HepG2 (cell line): ENCODE results near the gene PPP1R9A.

ENCODE experiments used
- AHR ChIP-seq: IDR thresholded peaks from 2 replicates; pipeline ENCODE4 v1.6.1; 2018; ENCODE audit warnings: missing genetic modification reagents, missing compliant biosample characterization
- ETV5 ChIP-seq: IDR thresholded peaks from 2 replicates; pipeline ENCODE4 v1.6.1; 2018; ENCODE audit warnings: missing biosample characterization, missing genetic modification reagents, inconsistent platforms, borderline replicate concordance
- MAX ChIP-seq: IDR thresholded peaks from 2 replicates; pipeline ENCODE4 v1.6.1; 2012; ENCODE audit warnings: inconsistent platforms
- NKX3-1 ChIP-seq: sonication (generic); formaldehyde crosslinking; IDR thresholded peaks from 2 replicates; pipeline ENCODE4 v1.5.0; 2020; ENCODE audit warnings: missing genetic modification reagents
- POGK ChIP-seq: sonication (generic); formaldehyde crosslinking; conservative IDR thresholded peaks from 2 replicates; pipeline ENCODE4 v1.8.0; 2022; ENCODE audit warnings: mild to moderate bottlenecking, moderate library complexity, missing genetic modification reagents
- SETDB1 ChIP-seq: sonication (generic); formaldehyde crosslinking; IDR thresholded peaks from 2 replicates; pipeline ENCODE4 v1.5.1; 2020; ENCODE audit warnings: missing genetic modification reagents, mild to moderate bottlenecking, borderline replicate concordance
- TCF12 ChIP-seq, 2 experiments: fragments of 450-650 bp in 1 of 2; sonication (generic) in 1 of 2; formaldehyde crosslinking in 1 of 2; IDR thresholded peaks; 2 replicates each; pipeline versions ENCODE4 v1.6.1 to v1.8.0; 2017 to 2022; ENCODE audit warnings: antibody characterized with exemption in 1 of 2, mild to moderate bottlenecking in 1 of 2, missing genetic modification reagents in 1 of 2, moderate library complexity in 1 of 2
- USF2 ChIP-seq, 2 experiments: sonication (generic) in 1 of 2; formaldehyde crosslinking in 1 of 2; IDR thresholded peaks; 2 replicates each; pipeline versions ENCODE4 v1.5.1 to v1.6.1; 2011 to 2020; ENCODE audit warnings: borderline replicate concordance in 1 of 2, low read depth in 1 of 2, low read length in 1 of 2, mild to moderate bottlenecking in 1 of 2, missing genetic modification reagents in 1 of 2, moderate library complexity in 1 of 2
- ZNF343 ChIP-seq: sonication (generic); formaldehyde crosslinking; IDR thresholded peaks from 2 replicates; pipeline ENCODE4 v1.4.0; 2020; ENCODE audit warnings: mild to moderate bottlenecking, missing genetic modification reagents
- ZSCAN31 ChIP-seq: sonication (generic); formaldehyde crosslinking; IDR thresholded peaks from 2 replicates; pipeline ENCODE4 v1.5.0; 2020; ENCODE audit warnings: low read depth, mild to moderate bottlenecking, missing genetic modification reagents
- TF ChIP-seq, protein P1 (sequence below): sonication (generic); formaldehyde crosslinking; IDR thresholded peaks from 2 replicates; pipeline ENCODE4 v1.5.0; 2020; ENCODE audit warnings: mild to moderate bottlenecking, missing genetic modification reagents, moderate library complexity

GRCh38 chr7:94907811-94908322 is 473 bp downstream of the PPP1R9A start:
- TF ChIP-seq SETDB1, result no peak
- TF ChIP-seq MAX, result no peak
- TF ChIP-seq POGK (CRISPR knock-in tag), result no peak
- no peak for TF ChIP-seq NKX3-1 (CRISPR knock-in tag)
- no peak for TF ChIP-seq AHR (CRISPR knock-in tag)
- TF ChIP-seq TCF12 (IDR thresholded peaks at IDR 0.05), result no peak
- TF ChIP-seq TCF12 (CRISPR knock-in tag; IDR thresholded peaks at IDR 0.05), result no peak
- TF ChIP-seq USF2 (IDR thresholded peaks at IDR 0.05; ENCODE audit: low read depth, low read length), result no peak
- no peak for TF ChIP-seq USF2 (CRISPR knock-in tag; IDR thresholded peaks at IDR 0.05; ENCODE audit: borderline replicate concordance)
- TF ChIP-seq, protein P1, sequence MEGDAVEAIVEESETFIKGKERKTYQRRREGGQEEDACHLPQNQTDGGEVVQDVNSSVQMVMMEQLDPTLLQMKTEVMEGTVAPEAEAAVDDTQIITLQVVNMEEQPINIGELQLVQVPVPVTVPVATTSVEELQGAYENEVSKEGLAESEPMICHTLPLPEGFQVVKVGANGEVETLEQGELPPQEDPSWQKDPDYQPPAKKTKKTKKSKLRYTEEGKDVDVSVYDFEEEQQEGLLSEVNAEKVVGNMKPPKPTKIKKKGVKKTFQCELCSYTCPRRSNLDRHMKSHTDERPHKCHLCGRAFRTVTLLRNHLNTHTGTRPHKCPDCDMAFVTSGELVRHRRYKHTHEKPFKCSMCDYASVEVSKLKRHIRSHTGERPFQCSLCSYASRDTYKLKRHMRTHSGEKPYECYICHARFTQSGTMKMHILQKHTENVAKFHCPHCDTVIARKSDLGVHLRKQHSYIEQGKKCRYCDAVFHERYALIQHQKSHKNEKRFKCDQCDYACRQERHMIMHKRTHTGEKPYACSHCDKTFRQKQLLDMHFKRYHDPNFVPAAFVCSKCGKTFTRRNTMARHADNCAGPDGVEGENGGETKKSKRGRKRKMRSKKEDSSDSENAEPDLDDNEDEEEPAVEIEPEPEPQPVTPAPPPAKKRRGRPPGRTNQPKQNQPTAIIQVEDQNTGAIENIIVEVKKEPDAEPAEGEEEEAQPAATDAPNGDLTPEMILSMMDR (CRISPR knock-in tag), result no peak
- TF ChIP-seq ZNF343 (CRISPR knock-in tag), result no peak
- TF ChIP-seq ETV5 (CRISPR knock-in tag), result no peak
- TF ChIP-seq ZSCAN31 (CRISPR knock-in tag), result no peak
